Psoas muscle (tissue), 8 donors: ENCODE results near the gene BIRC3. TPM values are rescaled to one million over a fixed set of nuclear protein-coding genes. Genes with fewer than 3 reads are reported as not detected.

Experiments used
- ATAC-seq, 4 donors: fragments of 200-7000 bp; cut with Tn5 transposase; one replicate each; pipeline ENCODE4 v1.9.1; 2020; ENCODE audit warnings: moderate library complexity in 3 of 4, mild to moderate bottlenecking in 2 of 4
- DNase-seq, 2 donors: peaks; one replicate each; pipeline ENCODE4 v3.0.0-alpha.2; 2020
- H3K27ac ChIP-seq: fragments of 200-600 bp; one replicate; pipeline ENCODE4 v1.8.0; 2022
- H3K27me3 ChIP-seq, 3 donors: fragments of 200-600 bp in 1 of 3; one replicate each; pipeline versions ENCODE4 v1.6.1 to v1.8.0; 2013 to 2022; ENCODE audit warnings: low read length in 2 of 3, mild to moderate bottlenecking in 2 of 3, moderate library complexity in 1 of 3; ENCODE audit not compliant: insufficient read depth in 3 of 3
- H3K36me3 ChIP-seq, 2 donors: fragments of 200-600 bp in 1 of 2; one replicate each; pipeline versions ENCODE4 v1.6.1 to v1.8.0; 2013 to 2022; ENCODE audit warnings: low read depth in 1 of 2, mild to moderate bottlenecking in 1 of 2, moderate library complexity in 1 of 2; ENCODE audit not compliant: insufficient read depth in 1 of 2
- H3K4me1 ChIP-seq: fragments of 200-600 bp; one replicate; pipeline ENCODE4 v1.8.0; 2022
- H3K4me3 ChIP-seq: fragments of 200-600 bp; one replicate; pipeline ENCODE4 v1.8.0; 2022; ENCODE audit warnings: mild to moderate bottlenecking
- H3K9me3 ChIP-seq: fragments of 200-600 bp; one replicate; pipeline ENCODE4 v1.8.0; 2022
- CTCF ChIP-seq: fragments of 200-600 bp; IDR thresholded peaks from one replicate; pipeline ENCODE4 v1.8.0; 2022; ENCODE audit warnings: antibody characterized with exemption
- WGBS, 3 donors: extraction: QIAGEN DNeasy Blood & Tissue Kit; methylation state at CpG; one replicate each; pipeline versions ENCODE4 v1.1.6 to v1.1.7; 2013; 5-methylcytosine and 5-hydroxymethylcytosine counted together
- intact Hi-C, 2 donors: fragments of 100-400 bp; cut with DNase I; formaldehyde crosslinking; loops; one replicate each; pipeline versions ENCODE4 v1.11.0 to v1.14.2; 2022
- polyA plus RNA-seq, 3 donors: library from polyadenylated mRNA; stranded (reverse); fragments of 200-250 nt; gene quantifications; one replicate each; pipeline ENCODE4 v1.2.3, GENCODE V29; 2013
- total RNA-seq, 4 donors: library from RNA; stranded (reverse); fragmentation: NEBNext Ultra II Directional in 2 of 4; extraction: Animal tissue kit (Norgen Biotek cat#: 25700) in 2 of 4; gene quantifications; one replicate each; pipeline versions ENCODE4 v1.2.1 to v1.2.4, GENCODE V29; 2021 to 2023
- donor health status: healthy with polysubstance abuse.
- donor health status: DM: no; HTN: no; CAD: no; lungs with moderate emphysema.
- donor health status: Bipolar disorder and iron deficiency.
- donor health status: healthy.
- donor health status: DM: yes; HTN: yes; CAD: no.
- donor health status: DM: no; HTN: no; CAD: no.
- donor health status: DM: no; HTN: no; CAD: no.
- donor health status: DM: yes; HTN: yes; CAD: no.

BIRC3 gene
- total and polyA plus RNA-seq, 7 donors, result 0.97 to 3.8 (median 2.3) TPM

DNA sequence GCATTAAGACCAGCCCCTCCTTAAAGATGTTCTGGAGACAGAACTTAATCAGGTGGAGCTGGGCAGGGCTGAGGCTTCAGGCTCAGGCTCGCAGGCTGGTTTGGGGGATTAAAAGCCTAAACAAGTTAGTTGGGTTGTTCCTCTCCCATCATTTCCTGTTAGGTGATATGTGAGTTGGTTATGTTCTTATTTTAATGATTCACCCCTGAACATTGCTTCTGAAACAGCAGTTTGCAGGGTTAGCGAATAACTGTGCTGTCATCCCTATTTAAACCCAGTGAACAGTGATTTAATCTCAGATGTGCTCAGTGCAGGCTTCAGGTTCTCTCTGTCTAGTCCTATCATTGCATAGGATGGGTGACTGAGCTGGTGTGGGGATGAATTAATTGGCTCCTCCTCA is 47.4 kb upstream of the BIRC3 start:
- WGBS, 3 donors, result 91 to 98% (median 95%) methylated on average over 2 of the region's 2 CpGs
- intact Hi-C loops, result loop anchor here (2.0 to 5.0 kb wide), 2 partner anchors 159 to 163 kb away; partner anchors contain the start of gene YAP1 (in 1 of the 2)
- H3K4me3 ChIP-seq, result no peak overlapping the region
- peaks cover 0 to 7% (median 0%) of the 10 kb centered on the region in 3 donors for H3K27me3 ChIP-seq
- no peak for TF ChIP-seq CTCF
- ATAC-seq (no peak), DNase-seq (no peak)
- peaks cover 10% of the 10 kb centered on the region for H3K4me1 ChIP-seq
- H3K27ac ChIP-seq, result no peak overlapping the region
- no peaks in the 10 kb centered on the region for H3K9me3 ChIP-seq
- no peaks in the 10 kb centered on the region for H3K36me3 ChIP-seq

DNA sequence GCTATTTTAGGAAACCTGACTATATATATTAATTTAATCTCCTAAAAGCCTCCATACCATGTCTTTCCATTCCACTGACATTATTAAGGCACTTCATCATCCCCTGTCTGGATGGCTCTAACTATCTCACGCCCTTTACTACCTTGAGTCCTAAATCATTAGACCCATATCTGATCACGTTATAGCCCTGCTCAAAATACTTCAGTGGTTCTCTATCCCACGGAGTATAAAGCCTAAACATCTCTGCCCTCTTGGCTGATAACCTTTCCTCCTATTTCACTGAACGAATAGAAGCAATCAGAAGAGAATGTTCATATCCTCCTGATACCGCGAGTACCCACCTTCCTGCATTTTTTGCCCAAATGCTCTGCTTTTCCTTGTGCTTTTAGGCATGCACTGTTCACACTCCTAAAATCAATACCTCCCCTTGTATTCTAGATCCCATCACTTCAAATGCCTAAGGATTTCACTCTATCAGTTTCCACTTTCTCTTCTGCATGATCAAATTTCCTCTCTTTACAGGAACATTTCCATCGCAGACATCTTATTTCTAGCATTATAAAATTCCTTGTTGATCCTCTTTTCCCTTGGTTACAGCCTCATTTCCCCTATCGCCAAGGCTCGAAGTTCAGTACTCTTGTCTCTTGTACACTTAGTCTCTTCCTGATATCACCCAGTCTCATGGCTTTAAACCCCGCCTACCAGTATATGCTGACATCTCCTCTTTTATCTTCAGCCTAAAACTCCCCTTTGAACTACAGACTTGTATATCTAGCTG is 45.0 kb upstream of the BIRC3 start:
- no peaks in the 10 kb centered on the region for H3K36me3 ChIP-seq
- no peak for ATAC-seq
- 83 to 84% (median 83%) methylated on average over 10 of the region's 10 CpGs for WGBS, 3 donors

GRCh38 chr11:102274628-102275027 is 42.7 kb upstream of the BIRC3 start:
- H3K4me1 ChIP-seq, result peaks cover 9% of the 10 kb centered on the region
- H3K4me3 ChIP-seq, result no peak overlapping the region
- TF ChIP-seq CTCF, result no peak
- H3K36me3 ChIP-seq, result no peaks in the 10 kb centered on the region
- no peak for DNase-seq
- no peak for ATAC-seq
- peaks cover 0 to 7% (median 0%) of the 10 kb centered on the region in 3 donors for H3K27me3 ChIP-seq
- WGBS, 3 donors, result 97 to 100% (median 100%) methylated on average over 3 of the region's 3 CpGs
- intact Hi-C loops, result no loop called here
- no peaks in the 10 kb centered on the region for H3K9me3 ChIP-seq
- H3K27ac ChIP-seq, result no peak overlapping the region

More for the DNA sequence above, 45.0 kb upstream of the BIRC3 start:
- DNase-seq, result no peak
- intact Hi-C loops, result no loop called here
- H3K9me3 ChIP-seq, result no peaks in the 10 kb centered on the region
- H3K27ac ChIP-seq, result no peak overlapping the region
- TF ChIP-seq CTCF, result no peak
- peaks cover 10% of the 10 kb centered on the region for H3K4me1 ChIP-seq
- H3K4me3 ChIP-seq, result no peak overlapping the region
- peaks cover 0 to 7% (median 0%) of the 10 kb centered on the region in 3 donors for H3K27me3 ChIP-seq

- no peak for TF ChIP-seq CTCF
- 41 to 50% (median 46%) methylated on average over 4 of the region's 4 CpGs for WGBS, 3 donors
- no peak for ATAC-seq
Measured at GRCh38 chr11:102276362-102276761, 40.9 kb upstream of the BIRC3 start.

More at GRCh38 chr11:102276362-102276761, 40.9 kb upstream of the BIRC3 start:
- intact Hi-C loops, result no loop called here
- Histone ChIP-seq H3K27me3 (peaks cover 0 to 7% (median 0%) of the 10 kb centered on the region in 3 donors), H3K27ac (no peak overlapping the region), H3K4me3 (no peak overlapping the region), H3K4me1 (peaks cover 15% of the 10 kb centered on the region), H3K36me3 (no peaks in the 10 kb centered on the region), H3K9me3 (no peaks in the 10 kb centered on the region)
- DNase-seq, result no peak
